Kidney epithelial cell (primary cell): ENCODE measurements around the gene EFCAB12. TPM values are rescaled to one million over a fixed set of nuclear protein-coding genes. Genes with fewer than 3 reads are reported as not detected.

Experiments
- DNase-seq: peaks from one replicate; pipeline ENCODE4 v3.0.0-alpha.2; 2010; ENCODE audit warnings: low read depth
- H3K27me3 ChIP-seq: 2 replicates; pipeline ENCODE4 v1.6.0; 2011; ENCODE audit warnings: low read length; ENCODE audit not compliant: control insufficient read depth, insufficient read depth
- H3K36me3 ChIP-seq: 2 replicates; pipeline ENCODE4 v1.5.1; 2011; ENCODE audit warnings: low read length; ENCODE audit not compliant: control insufficient read depth, insufficient read depth
- H3K4me3 ChIP-seq: 2 replicates; pipeline ENCODE4 v1.5.1; 2011; ENCODE audit warnings: low read depth, mild to moderate bottlenecking, control low read depth, low read length
- total RNA-seq: library from RNA; depleted of rRNA; stranded (reverse); fragments of >200 nt; gene quantifications from 2 replicates; pipeline ENCODE4 v1.2.3, GENCODE V29; 2015
- TF ChIP-seq, protein P1 (sequence below): IDR thresholded peaks from 2 replicates; pipeline ENCODE4 v1.5.1; 2011; ENCODE audit warnings: mild to moderate bottlenecking, moderate library complexity, low read length, control low read depth, inconsistent platforms; ENCODE audit not compliant: insufficient read depth, poor library complexity, severe bottlenecking

EFCAB12 gene
- total RNA-seq, 1 donor from 2014 or later = not detected

DNA sequence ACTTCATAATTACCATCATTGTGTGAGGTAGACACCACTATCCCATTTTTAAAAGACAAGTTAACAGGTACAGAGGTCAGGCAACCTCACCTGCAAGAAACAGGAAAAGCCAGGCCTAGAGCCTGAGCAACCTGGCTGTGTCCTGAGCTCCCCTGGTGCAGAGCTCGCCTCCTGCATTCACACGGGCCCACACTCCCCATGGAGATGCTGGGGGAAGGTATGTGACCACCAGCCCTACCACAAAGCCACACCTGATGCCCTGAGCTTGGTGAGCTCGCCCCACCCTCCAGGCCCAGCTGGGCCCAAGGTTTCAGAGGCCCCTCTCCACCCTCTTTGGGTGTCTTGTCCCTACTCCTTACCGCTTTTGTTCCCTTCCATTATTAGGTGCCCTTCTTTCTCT lies 1.2 kb upstream of the EFCAB12 start:
- Histone ChIP-seq H3K27me3 (peaks cover 7% of the 10 kb centered on the region), H3K4me3 (no peak overlapping the region), H3K36me3 (no peaks in the 10 kb centered on the region)
- DNase-seq = no peak
- TF ChIP-seq, protein P1, sequence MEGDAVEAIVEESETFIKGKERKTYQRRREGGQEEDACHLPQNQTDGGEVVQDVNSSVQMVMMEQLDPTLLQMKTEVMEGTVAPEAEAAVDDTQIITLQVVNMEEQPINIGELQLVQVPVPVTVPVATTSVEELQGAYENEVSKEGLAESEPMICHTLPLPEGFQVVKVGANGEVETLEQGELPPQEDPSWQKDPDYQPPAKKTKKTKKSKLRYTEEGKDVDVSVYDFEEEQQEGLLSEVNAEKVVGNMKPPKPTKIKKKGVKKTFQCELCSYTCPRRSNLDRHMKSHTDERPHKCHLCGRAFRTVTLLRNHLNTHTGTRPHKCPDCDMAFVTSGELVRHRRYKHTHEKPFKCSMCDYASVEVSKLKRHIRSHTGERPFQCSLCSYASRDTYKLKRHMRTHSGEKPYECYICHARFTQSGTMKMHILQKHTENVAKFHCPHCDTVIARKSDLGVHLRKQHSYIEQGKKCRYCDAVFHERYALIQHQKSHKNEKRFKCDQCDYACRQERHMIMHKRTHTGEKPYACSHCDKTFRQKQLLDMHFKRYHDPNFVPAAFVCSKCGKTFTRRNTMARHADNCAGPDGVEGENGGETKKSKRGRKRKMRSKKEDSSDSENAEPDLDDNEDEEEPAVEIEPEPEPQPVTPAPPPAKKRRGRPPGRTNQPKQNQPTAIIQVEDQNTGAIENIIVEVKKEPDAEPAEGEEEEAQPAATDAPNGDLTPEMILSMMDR = no peak

DNA sequence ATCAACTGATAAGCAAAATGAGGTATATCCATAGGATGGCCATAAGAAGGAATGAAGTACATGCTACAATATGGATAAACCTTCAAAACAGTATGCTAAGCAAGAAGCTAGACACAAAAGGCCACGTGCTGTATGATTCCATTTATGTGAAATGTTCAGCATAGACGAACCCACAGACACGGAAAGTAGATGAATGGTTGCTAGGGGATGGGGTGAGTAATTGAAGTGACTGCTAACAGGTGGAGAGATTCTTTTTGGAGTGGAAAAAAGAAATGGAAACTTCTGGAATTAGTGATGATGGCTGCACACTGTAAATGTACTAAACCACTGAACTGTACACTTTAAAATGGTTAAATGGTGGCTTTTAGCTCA lies 630 bp upstream of the EFCAB12 start:
- H3K4me3 ChIP-seq = no peak overlapping the region
- no peaks in the 10 kb centered on the region for H3K36me3 ChIP-seq
- peaks cover 7% of the 10 kb centered on the region for H3K27me3 ChIP-seq
- no peak for DNase-seq
- TF ChIP-seq, protein P1 = no peak

DNA sequence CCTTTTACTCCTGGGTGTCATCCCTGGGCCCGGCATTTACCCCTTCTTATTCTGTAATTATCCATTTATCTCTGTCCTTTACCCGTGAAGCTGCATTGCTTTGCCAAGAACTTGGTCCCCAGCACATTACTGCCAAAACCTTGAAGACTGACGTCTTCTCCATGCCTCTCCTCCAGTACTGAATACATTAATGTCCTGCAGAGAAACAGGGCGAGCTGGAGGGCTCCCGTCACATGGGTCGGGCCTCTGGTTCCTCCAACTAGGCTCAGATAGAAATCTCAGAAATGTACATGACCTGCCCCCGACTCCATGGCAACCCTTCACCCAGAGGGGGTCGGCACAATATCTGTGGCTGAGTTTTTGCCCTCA lies 445 bp downstream of the EFCAB12 start:
- Histone ChIP-seq H3K36me3 (no peaks in the 10 kb centered on the region), H3K4me3 (peak overlapping the region; percentile 66), H3K27me3 (peaks cover 7% of the 10 kb centered on the region)
- DNase-seq = no peak
- TF ChIP-seq, protein P1 = no peak

DNA sequence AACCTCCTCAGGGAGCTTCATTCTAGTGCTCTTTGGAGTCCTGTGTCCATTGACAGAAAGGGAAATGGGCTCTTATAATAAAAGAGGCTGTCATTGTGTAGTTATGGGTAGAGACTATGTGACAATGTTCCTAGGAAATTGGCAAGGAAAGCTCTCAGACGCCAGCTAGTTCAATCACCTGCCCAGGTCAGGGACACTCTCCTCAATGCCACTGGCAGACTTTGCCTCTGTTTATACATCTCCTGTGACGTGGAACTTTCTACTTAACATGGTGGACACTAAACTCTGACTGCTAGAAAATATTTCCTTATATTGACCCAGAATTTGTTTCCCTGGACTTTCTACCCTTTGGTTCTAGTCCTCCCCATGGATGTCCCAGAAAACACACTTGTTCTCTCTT lies 2.8 kb downstream of the EFCAB12 start:
- DNase-seq = no peak
- Histone ChIP-seq H3K36me3 (no peaks in the 10 kb centered on the region), H3K27me3 (peaks cover 7% of the 10 kb centered on the region), H3K4me3 (no peak overlapping the region)
- TF ChIP-seq, protein P1 = no peak

DNA sequence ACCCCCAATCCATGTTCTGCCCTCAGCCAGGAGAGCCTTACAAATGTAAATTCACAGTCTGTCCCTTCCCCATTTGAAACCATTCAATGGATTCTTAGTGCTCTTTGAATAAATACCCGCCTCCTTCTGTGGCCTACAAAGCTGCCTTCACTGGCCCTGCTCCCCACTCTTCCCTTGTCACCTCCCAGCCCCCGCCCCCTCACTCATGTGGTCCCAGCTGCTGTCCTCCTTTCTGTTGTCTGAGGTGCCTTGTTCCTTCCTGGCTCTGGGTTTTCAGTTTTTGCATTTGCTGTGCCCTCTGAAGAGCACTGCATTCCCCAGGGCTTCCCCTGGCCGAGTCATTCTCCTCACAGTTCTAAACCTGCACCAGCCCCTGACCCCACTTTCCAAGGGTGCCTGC lies 3.2 kb downstream of the EFCAB12 start:
- H3K27me3 ChIP-seq = peaks cover 7% of the 10 kb centered on the region
- DNase-seq = no peak
- TF ChIP-seq, protein P1 = no peak
- H3K4me3 ChIP-seq = no peak overlapping the region
- no peaks in the 10 kb centered on the region for H3K36me3 ChIP-seq

DNA sequence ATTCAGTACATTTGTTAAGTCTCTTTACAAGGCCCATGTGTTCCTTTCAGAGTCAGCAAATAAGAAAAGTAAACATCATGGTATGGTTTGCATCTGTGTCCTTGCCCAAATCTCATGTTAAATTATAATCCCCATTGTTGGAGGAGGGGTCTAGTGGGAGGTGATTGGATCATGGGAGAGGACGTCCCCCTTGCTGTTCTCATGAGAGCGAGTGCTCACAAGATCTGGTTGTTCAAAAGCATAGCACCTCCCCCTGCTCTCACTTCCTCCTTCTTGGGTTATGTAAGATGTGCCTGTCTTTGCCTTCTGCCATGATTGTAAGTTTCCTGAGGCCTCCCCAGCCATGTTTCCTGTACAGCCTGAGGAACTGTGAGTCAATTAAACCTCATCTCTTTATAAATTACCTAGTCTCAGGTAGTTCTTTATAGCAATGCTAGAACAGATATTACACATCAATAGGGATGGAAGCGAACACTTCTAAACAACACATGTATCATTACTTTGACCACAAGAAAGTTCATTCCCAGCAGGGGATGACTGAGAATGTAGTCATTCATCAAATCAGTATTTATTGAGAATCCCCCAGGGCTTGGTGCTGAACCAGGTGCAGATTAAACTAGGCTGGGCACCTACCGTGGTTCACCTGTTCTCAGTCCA lies 4.1 kb downstream of the EFCAB12 start:
- TF ChIP-seq, protein P1 = no peak
- H3K36me3 ChIP-seq = no peaks in the 10 kb centered on the region
- DNase-seq = no peak
- peaks cover 7% of the 10 kb centered on the region for H3K27me3 ChIP-seq
- no peak overlapping the region for H3K4me3 ChIP-seq
